ENCODE results near the gene SMAD4. TPM values are rescaled to one million over a fixed set of nuclear protein-coding genes. Genes with fewer than 3 reads are reported as not detected.
"Not testable (repeated sequence)": the region's sequence is repeated elsewhere in the genome, so short reads cannot be mapped to it uniquely, and the experiment has no call there.

The SMAD4 gene
- total and polyA plus RNA-seq, 10 donors = 8.9 to 139 (median 95.9) TPM

DNA sequence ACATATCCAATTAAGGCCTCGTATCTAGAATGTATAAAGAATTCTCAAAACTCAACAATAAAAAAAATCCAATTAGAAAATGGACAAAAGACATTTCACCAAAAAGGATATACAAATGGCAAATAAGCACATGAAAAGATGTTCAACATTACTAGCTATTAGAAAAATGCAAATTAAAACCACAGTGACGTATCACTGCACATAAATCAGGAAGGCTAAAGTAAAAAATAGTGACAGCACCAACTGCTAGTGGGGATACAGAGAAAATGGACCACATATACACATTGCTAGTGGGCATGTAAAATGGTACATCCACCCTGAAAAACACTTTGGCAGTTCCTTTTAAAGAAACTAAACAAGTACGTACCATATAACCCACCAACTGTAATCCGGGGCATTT lies 59.7 kb downstream of the SMAD4 start:
- peaks cover 0 to 21% (median 13%) of the 10 kb centered on the region in 6 donors for H3K36me3 ChIP-seq
- TF ChIP-seq, protein P1, sequence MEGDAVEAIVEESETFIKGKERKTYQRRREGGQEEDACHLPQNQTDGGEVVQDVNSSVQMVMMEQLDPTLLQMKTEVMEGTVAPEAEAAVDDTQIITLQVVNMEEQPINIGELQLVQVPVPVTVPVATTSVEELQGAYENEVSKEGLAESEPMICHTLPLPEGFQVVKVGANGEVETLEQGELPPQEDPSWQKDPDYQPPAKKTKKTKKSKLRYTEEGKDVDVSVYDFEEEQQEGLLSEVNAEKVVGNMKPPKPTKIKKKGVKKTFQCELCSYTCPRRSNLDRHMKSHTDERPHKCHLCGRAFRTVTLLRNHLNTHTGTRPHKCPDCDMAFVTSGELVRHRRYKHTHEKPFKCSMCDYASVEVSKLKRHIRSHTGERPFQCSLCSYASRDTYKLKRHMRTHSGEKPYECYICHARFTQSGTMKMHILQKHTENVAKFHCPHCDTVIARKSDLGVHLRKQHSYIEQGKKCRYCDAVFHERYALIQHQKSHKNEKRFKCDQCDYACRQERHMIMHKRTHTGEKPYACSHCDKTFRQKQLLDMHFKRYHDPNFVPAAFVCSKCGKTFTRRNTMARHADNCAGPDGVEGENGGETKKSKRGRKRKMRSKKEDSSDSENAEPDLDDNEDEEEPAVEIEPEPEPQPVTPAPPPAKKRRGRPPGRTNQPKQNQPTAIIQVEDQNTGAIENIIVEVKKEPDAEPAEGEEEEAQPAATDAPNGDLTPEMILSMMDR (IDR thresholded peaks at IDR 0.05 in 8 of 11, conservative IDR thresholded peaks at IDR 0.05 in 3 of 11) = no peak
- TF ChIP-seq POLR2A (IDR thresholded peaks at IDR 0.05) (no peak), POLR2AphosphoS5 (IDR thresholded peaks at IDR 0.05) (no peak)
- no peak overlapping the region for H3K4me3 ChIP-seq
- no peaks in the 10 kb centered on the region for H3K4me1 ChIP-seq
- H3K27me3 ChIP-seq (replicated peaks in 1 of 7) = no peaks in the 10 kb centered on the region
- H3K9me3 ChIP-seq = peaks cover 0 to 38% (median 29%) of the 10 kb centered on the region in 8 donors
- 86 to 91% (median 89%) methylated on average over 4 of the region's 4 CpGs for WGBS, 5 donors
- no peak overlapping the region for H3K27ac ChIP-seq
- DNase-seq = no peak
- intact Hi-C loops (cut with DNase I; ENCODE audit: low total_unique reads) = no loop called here

DNA sequence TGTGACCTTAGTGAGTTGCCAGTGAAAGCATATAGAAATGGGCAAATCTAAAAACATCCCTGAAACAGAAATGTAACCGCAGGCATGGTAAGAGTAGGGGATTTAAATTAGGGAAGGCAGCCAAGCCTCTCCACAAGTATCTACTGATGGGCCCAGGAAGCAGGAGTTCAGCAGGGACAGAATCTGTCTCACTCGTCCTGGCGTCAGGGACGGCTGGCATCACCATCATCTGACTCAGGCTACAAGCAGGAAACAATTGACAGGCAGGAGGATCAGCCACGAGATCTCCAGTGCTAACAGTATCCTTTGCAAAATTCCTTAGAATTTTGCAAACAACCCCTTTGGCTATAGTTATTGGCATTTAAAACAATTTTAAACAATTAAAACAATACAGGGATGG lies 61.3 kb downstream of the SMAD4 start:
- Histone ChIP-seq H3K36me3 (peaks cover 0 to 5% (median 2%) of the 10 kb centered on the region in 6 donors), H3K4me1 (no peaks in the 10 kb centered on the region), H3K27me3 (replicated peaks in 1 of 7) (no peaks in the 10 kb centered on the region), H3K4me3 (no peak overlapping the region), H3K27ac (no peak overlapping the region), H3K9me3 (peaks cover 0 to 38% (median 29%) of the 10 kb centered on the region in 8 donors)
- intact Hi-C loops (cut with DNase I; ENCODE audit: low total_unique reads) = no loop called here
- no peak for DNase-seq
- TF ChIP-seq, protein P1 (IDR thresholded peaks at IDR 0.05 in 8 of 11, conservative IDR thresholded peaks at IDR 0.05 in 3 of 11) = no peak
- TF ChIP-seq POLR2AphosphoS5 (IDR thresholded peaks at IDR 0.05) (no peak), POLR2A (IDR thresholded peaks at IDR 0.05) (no peak)
- WGBS, 5 donors = 61 to 76% (median 71%) methylated on average over 4 to 5 of the region's 5 CpGs

DNA sequence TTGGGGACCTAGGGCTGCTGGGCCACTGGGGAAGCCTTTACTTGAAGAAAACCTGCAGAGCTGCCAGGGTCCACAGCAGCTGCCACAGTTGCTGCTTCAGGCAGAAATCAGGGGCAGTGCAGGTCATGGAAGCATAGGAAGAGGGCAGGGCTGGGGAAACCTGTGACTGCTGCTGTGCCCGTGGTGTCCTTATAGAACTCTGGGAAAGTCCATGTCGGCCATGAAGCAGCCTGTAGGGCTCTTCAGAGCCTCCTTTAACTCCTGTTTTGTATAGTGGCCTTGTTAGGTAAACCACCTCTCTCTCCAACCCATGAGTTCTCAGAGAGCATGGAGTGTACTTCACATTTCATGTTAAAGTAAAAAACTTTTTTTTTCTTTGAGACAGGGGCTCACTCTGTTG lies 62.1 kb downstream of the SMAD4 start:
- no peak for DNase-seq
- Histone ChIP-seq H3K4me3 (no peak overlapping the region), H3K27me3 (replicated peaks in 1 of 7) (no peaks in the 10 kb centered on the region), H3K4me1 (no peaks in the 10 kb centered on the region), H3K36me3 (no peaks in the 10 kb centered on the region), H3K27ac (no peak overlapping the region), H3K9me3 (peaks cover 0 to 36% (median 28%) of the 10 kb centered on the region in 8 donors)
- 50 to 67% (median 54%) methylated on average over 2 of the region's 2 CpGs for WGBS, 5 donors
- intact Hi-C loops (cut with DNase I; ENCODE audit: low total_unique reads) = no loop called here
- TF ChIP-seq POLR2AphosphoS5 (IDR thresholded peaks at IDR 0.05) (no peak), POLR2A (IDR thresholded peaks at IDR 0.05) (no peak)
- TF ChIP-seq, protein P1 (IDR thresholded peaks at IDR 0.05 in 8 of 11, conservative IDR thresholded peaks at IDR 0.05 in 3 of 11) = no peak

DNA sequence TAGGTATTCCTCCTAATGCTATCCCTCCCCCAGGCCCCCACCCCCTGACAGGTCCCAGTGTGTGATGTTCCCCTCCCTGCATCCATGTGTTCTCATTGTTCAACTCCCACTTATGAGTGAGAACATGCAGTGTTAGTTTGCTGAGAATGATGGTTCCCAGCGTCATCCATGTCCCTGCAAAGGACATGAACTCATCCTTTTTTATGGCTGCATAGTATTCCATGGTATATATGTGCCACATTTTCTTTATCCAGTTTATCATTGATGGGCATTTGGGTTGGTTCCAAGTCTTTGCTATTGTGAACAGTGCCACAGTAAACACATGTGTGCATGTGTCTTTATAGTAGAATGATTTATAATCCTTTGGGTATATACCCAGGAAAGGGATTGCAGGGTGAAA lies 63.0 kb downstream of the SMAD4 start:
- 84 to 100% (median 93%) methylated on average over 1 of the region's 1 CpG for WGBS, 5 donors

More for the DNA sequence above, 63.0 kb downstream of the SMAD4 start:
- H3K27ac ChIP-seq; DNase-seq; H3K27me3 ChIP-seq (replicated peaks in 1 of 7); H3K36me3 ChIP-seq; H3K4me3 ChIP-seq; H3K4me1 ChIP-seq; intact Hi-C loops (cut with DNase I; ENCODE audit: low total_unique reads): not testable (repeated sequence)
- H3K9me3 ChIP-seq = peaks cover 0 to 27% (median 19%) of the 10 kb centered on the region in 8 donors
